G401.6 (cell line): ENCODE measurements around the gene RNF144A.
"Not testable (repeated sequence)": the region's sequence is repeated elsewhere in the genome, so short reads cannot be mapped to it uniquely, and the experiment has no call there.

Experiments
- FAIRE-seq: peaks from 2 replicates; lab custom pipeline; 2012; peaks lifted over from hg19 to GRCh38; lab: Jason Lieb, UNC

RNF144A gene

DNA sequence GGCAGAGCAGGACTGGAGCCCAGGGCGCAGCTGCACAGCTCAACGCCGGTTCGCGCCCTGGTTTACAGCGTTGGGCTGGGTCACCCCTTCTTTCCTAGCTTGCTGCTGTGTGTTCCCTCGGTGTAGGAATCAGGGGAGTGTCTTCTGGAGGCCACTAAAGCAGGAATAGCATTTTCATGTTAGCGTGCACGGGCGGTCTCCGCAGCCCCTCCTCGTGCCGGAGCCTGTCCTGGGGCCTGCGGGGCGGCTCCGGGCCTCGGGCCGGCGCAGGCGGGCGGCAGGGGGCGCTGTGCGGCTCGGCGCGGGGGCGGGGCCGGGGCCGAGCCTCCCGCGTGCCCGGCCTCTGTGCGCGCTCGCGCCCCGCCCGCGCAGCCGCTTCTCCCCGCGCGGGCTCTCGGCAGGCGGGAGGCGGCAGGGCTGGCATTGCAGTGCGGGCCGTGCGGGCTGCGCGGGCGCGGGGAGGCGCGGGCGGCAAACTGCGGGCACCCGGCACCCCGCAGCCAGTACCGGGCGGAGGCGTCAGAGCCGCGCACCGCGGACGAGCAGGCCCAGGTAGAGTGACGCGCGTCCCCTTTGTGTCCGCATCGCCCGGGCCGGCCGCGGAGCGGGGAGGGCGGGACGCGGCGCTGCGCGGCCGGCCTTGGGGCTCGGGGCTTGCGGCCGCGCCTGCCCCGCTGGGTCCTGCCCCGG lies at the start of gene RNF144A:
TSS of gene RNF144A (plus strand) at position 342 of the 690 bp plus-strand sequence. CDS start 79,515 bp downstream, outside the sequence.
- FAIRE-seq, result no peak

DNA sequence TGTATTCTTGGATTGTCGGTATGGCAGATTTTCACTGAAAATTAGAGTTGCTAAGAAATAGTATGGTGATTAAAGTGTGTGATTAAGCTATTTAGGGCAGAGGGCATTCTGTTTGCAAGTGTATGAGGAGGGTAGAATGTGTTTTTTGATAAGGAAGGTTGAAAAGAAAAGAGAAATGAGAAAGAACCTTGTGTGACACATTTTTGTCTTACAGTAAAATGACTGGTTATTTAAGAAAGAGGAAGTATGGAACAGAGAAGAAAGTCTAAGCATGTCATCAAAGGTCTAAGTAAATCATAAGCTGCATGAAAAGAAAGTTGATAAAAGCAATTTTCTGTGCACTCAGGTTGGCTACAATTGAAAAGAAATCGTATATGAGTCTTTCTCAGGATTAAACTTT lies 44.8 kb upstream of the RNF144A start:
- FAIRE-seq, result no peak

DNA sequence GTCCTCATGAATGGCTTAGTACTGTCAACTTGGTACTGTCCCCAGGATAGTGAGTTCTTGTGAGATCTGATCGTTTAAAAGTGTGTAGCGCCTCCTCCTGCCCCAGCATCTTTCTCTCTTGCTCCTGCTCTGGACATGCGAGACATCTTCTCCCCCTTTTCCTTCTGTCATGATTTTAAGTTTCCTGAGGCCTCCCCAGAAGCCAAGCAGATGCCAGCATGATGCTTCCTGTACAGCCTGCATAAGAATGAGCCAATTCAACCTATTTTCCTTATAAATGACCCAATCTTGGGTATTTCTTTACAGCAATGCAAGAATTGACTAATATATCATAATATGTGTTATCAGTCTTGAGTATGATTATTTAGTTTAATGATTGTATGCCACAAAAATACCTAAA lies 43.2 kb upstream of the RNF144A start:
- FAIRE-seq, result no peak

GRCh38 chr2:6876309-6876708 lies 40.9 kb upstream of the RNF144A start:
- FAIRE-seq, result no peak

DNA sequence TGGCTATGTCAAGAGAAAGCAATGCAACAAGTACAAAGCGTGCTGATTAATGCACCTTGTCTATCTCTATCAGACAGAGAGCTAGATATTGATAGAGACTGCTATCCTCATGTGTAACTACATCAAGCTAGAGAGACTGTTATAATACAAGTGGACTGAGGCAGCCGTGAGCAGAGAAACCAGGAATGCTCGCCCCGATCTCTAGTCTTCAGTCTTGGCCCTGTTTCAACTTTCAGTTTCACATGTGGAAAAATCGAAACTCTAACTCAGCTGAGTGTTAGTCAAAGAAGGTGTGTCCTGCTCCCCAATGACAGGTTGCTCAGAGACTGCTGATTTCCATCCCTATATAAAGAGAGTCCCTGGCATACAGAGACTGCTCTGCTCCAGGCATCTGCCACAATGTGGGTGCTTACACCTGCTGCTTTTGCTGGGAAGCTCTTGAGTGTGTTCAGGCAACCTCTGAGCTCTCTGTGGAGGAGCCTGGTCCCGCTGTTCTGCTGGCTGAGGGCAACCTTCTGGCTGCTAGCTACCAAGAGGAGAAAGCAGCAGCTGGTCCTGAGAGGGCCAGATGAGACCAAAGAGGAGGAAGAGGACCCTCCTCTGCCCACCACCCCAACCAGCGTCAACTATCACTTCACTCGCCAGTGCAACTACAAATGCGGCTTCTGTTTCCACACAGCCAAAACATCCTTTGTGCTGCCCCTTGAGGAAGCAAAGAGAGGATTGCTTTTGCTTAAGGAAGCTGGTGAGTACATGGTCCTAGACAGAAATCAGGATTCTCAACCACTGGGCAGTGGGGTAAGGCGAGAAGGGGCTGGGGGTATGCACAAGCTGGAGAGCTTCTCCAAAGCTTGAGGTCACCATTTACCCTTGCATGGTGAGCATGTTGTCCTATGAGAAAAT lies 39.6 kb upstream of the RNF144A start, which contains the start of gene RSAD2:
TSS of gene RSAD2 (plus strand) at position 376 of the 903 bp plus-strand sequence. CDS start at position 400, 24 bp downstream.
- no peak for FAIRE-seq

DNA sequence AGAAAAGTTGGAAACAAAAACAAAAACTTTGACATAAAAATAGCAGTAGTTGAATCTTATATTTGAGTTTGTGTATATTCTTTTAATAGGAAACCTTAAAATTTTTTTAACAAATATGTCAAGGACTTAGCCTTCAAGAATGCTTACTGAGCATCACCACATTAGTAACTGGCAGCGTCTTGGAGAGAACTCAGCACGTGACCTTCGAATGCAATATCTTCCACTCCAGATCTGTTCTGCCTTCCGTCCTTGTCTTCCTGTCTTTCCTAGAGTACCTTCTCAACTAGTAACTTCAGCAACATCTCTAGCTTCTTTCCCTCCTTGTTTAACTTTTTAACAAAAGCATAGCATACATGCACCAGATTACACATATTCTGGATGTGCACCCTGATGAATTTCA lies 38.7 kb upstream of the RNF144A start:
- FAIRE-seq, result no peak

DNA sequence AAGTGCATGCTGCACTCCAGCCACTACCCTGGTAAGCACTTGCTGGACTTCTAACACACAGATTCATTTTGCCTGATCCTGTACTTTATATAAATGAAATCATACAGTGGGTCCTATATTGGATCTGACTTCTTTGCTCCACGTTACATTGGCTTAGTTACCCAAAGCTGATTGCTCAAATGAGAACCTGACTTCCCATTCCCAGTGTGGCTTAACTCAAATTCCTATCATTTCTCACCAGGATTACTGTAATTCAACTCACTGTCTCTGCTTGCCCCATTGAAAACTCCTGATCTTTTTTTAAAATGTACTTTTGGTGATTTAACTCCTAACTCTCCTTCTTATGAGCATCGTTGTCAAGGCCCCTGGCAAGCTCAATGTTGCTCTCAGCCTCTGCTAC lies 38.2 kb upstream of the RNF144A start:
- no peak for FAIRE-seq

GRCh38 chr2:6880200-6880733 lies 36.9 kb upstream of the RNF144A start:
- no peak for FAIRE-seq

DNA sequence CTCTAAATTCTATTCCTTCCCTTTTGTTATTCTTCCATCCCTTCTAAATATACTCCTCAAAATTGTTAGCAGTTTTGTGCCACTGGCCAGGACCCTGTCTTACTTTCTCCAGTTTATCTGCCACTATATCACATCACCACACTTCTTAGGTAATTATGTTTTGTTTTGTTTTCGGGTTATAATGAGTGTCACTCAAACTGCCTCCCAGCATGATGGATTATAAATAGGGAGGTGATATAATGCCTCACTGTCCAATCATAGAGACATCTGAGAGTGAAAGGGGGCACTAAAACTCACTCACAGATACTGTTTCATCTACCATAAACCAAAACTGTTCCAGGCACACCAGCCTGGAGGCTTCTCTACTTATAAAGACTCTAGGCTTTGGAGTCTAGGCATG lies 36.2 kb upstream of the RNF144A start:
- FAIRE-seq, result no peak

GRCh38 chr2:6881516-6881915 lies 35.7 kb upstream of the RNF144A start:
- FAIRE-seq, result no peak

GRCh38 chr2:6883448-6884122 lies 33.6 kb upstream of the RNF144A start:
- FAIRE-seq, result no peak

GRCh38 chr2:6885551-6885950 lies 31.7 kb upstream of the RNF144A start:
- no peak for FAIRE-seq

DNA sequence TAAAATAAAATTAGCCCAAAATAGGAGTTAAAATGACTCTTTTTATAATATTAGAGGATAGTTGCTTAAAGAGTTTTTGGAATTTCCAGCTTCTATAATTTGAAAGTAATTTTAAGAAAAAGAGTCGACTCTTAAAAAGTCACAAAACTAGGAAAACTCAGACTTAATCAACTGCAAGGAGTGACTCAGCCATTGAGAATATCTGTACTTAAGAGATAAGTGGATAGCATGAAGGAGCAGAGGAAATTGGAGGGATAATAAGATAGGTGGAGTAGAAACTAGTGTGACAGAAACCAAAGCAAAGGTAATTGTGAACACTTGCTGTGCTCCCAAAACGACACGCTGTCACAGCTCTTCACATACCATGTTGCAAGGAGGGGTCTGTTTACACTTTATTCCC lies 31.2 kb upstream of the RNF144A start:
- FAIRE-seq, result no peak

DNA sequence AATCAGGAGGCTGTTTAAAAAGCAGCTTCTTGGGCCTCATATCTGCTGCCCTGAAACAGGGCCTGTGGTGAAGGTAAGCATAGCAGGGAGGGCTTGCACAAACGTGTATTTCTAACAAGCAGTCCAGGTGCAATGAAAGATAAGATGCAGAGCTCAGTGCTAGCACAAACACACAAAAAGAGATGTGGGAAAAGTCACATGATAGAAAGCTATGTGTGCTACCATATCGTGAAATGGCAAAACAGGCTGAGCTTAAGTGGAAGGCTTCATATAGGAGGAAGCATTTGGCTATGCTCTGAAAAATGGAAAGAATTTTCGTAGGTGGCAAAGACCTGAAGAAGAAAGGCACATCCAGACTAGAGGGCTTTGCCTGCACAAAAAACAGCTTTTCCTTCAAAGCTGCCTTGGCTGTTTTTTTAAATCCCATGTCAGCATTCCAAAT lies 29.4 kb upstream of the RNF144A start:
- FAIRE-seq, result no peak

DNA sequence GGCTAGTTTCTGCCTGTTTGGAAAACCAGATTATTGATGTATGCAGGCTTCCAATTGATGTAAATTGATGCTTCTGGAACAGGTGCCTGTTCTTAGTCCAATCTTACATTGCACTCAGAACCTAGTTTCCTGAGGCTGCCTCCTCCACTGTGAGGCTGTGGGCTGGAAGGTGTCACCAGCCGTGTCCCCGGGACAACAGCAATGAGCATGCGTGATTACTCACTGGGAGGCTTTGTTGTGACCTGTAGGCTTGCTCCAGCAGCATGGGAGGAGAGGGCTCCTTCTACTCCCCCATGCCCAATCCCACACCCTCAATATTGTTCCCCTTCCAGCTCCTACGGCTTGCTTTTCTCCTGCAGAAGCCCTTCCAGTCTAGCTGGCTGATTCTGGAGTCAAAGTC lies 28.5 kb upstream of the RNF144A start:
- FAIRE-seq, result no peak

DNA sequence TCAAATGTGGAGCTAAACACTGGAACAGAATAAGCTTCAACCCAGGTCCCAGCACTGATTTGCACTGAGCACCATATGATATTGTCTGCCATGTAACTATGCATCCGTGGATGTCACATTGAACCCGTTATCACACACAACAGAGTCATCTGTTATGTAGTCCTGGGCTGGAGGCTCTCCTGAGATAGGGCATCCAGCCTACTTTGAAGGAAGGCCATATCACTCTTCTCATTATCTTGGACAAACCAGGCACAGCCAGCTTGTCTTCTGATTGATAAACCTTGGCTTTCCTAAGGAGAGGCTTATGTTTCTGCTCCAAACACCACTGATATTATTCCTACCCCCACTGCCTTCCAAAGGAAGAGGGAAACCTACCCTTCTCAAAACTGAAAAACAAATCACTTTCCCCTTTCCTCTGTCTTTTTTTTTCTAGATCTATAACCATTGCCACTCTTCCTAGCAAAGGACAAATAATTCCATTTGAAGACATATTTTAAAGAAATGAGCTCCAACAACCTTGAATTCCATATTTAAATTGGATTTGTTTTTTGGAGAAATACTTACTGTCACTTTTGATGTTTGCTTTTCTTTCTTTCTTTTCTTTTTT lies 23.2 kb upstream of the RNF144A start:
- no peak for FAIRE-seq

DNA sequence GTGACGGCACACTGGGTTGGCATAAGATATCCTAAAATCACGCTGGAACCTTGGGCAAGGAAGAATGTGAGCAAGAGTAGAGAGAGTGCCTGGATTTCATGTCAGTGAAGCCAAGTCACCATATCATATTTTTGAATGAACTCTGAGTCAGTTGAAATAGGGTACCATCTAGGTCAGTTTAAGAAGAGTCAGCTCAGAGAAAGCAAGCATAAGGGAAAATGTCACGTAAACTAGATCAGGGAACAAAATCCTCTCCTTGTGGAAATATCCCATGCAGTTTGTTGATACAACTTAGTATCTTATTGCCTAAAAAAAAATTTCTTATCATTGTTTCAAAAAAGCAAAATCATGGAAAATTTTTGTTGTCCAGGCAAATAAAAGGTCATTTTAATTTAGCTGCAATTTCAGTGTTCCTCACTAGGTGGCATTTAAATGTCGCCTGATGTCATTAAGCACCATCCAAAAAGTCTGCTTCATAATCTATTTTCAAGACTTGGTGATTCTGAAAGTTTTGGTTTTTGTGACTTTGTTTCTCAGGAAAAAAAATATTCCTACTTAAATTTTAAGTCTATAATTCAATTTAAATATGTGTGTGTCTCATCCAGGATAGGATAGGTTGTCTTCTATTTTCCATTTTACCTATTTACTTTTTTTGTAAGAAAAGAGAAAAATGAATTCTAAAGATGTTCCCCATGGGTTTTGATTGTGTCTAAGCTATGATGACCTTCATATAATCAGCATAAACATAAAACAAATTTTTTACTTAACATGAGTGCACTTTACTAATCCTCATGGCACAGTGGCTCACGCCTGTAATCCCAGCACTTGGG lies 20.1 kb upstream of the RNF144A start:
- FAIRE-seq, result peak; percentile 15

GRCh38 chr2:6902581-6902980 lies 14.6 kb upstream of the RNF144A start:
- FAIRE-seq, result not testable (repeated sequence)

DNA sequence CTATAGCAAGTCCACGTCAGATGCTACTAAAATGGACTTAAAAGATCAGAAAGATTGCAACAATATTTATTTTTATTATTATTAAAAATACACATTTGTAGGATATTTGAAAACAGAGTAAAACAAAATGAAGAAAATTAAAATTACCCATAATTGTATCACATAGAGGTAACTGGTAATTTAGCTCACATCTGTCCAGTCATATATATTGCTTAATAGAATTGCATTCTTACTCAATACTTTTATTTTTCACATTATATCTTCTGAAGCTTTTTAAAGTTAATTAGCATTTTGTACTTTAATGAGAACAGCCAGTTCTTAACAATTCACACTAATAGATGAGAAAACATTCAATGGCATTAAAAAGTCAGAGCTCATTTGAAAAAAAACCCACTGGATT lies 11.5 kb upstream of the RNF144A start:
- no peak for FAIRE-seq

GRCh38 chr2:6906165-6906741 lies 11.0 kb upstream of the RNF144A start:
- no peak for FAIRE-seq

- no peak for FAIRE-seq
Measured at GRCh38 chr2:6908291-6908690, 8.9 kb upstream of the RNF144A start.
